ENCODE results near the gene TOMM7.

Gene TOMM7

GRCh38 chr7:22771194-22771871 is 51.3 kb downstream of the TOMM7 start:
- TF ChIP-seq REST (IDR thresholded peaks at IDR 0.05; ENCODE audit: insufficient read depth in 1 of 2, low read depth in 2 of 2, low read length in 2 of 2): no peak
- no peak for TF ChIP-seq TAF1 (IDR thresholded peaks at IDR 0.05; ENCODE audit: borderline replicate concordance, insufficient read depth, low read length)

- TF ChIP-seq TAF1 (IDR thresholded peaks at IDR 0.05; ENCODE audit: borderline replicate concordance, insufficient read depth, low read length): no peak
- TF ChIP-seq REST (IDR thresholded peaks at IDR 0.05; ENCODE audit: insufficient read depth in 1 of 2, low read depth in 2 of 2, low read length in 2 of 2): no peak
- no peak for TF ChIP-seq FOXP2 (optimal IDR thresholded peaks at IDR 0.05; ENCODE audit: borderline replicate concordance, extremely low read depth, extremely low read length, insufficient read depth)
- no peak for TF ChIP-seq SIN3A (IDR thresholded peaks at IDR 0.05; ENCODE audit: borderline replicate concordance, insufficient read depth, low read length)
- no peak for TF ChIP-seq POLR2AphosphoS5 (IDR thresholded peaks at IDR 0.05; ENCODE audit: low read depth, low read length)
Measured at GRCh38 chr7:22765609-22766008, 57.0 kb downstream of the TOMM7 start.

All from PFSK-1 (cell line).